Effector memory CD4-positive, alpha-beta T cell (primary cell): ENCODE measurements around the gene SPOCK2.

Source experiments
- DNase-seq, 3 donors: peaks; one replicate each; pipeline ENCODE4 v3.0.0-alpha.2; 2020
- H3K27ac ChIP-seq: 2 replicates; pipeline ENCODE4 v1.7.0; 2013; ENCODE audit warnings: mild to moderate bottlenecking, low read length, moderate library complexity; ENCODE audit not compliant: insufficient read depth, poor library complexity, severe bottlenecking
- H3K27me3 ChIP-seq: replicated peaks from 2 replicates; pipeline ENCODE4 v1.7.0; 2013; ENCODE audit warnings: mild to moderate bottlenecking, low read length; ENCODE audit not compliant: insufficient read depth, control insufficient read depth, poor library complexity, severe bottlenecking
- H3K36me3 ChIP-seq: 2 replicates; pipeline ENCODE4 v1.7.0; 2013; ENCODE audit warnings: mild to moderate bottlenecking, low read length, moderate library complexity; ENCODE audit not compliant: control insufficient read depth, insufficient read depth
- H3K4me1 ChIP-seq: 2 replicates; pipeline ENCODE4 v1.7.0; 2013; ENCODE audit warnings: low read length, mild to moderate bottlenecking; ENCODE audit not compliant: control insufficient read depth, insufficient read depth, poor library complexity, severe bottlenecking
- H3K4me3 ChIP-seq: 2 replicates; pipeline ENCODE4 v1.7.0; 2013; ENCODE audit warnings: low read length, low read depth, mild to moderate bottlenecking; ENCODE audit not compliant: insufficient read depth, poor library complexity, severe bottlenecking
- H3K9me3 ChIP-seq: 2 replicates; pipeline ENCODE4 v1.7.0; 2013; ENCODE audit warnings: mild to moderate bottlenecking, low read length, moderate library complexity; ENCODE audit not compliant: control insufficient read depth

Gene SPOCK2

GRCh38 chr10:72058989-72059842, 29.1 kb downstream of the SPOCK2 start:
- H3K9me3 ChIP-seq: no peaks in the 10 kb centered on the region
- peaks cover 19% of the 10 kb centered on the region for H3K36me3 ChIP-seq
- H3K27ac ChIP-seq: no peak overlapping the region
- no peak overlapping the region for H3K4me3 ChIP-seq
- DNase-seq: peak in 1 of 3 donors; percentile 30
- no peaks in the 10 kb centered on the region for H3K27me3 ChIP-seq
- H3K4me1 ChIP-seq: no peaks in the 10 kb centered on the region

GRCh38 chr10:72058347-72058898, 29.9 kb downstream of the SPOCK2 start:
- Histone ChIP-seq H3K9me3 (no peaks in the 10 kb centered on the region), H3K27ac (no peak overlapping the region), H3K4me3 (no peak overlapping the region), H3K27me3 (no peaks in the 10 kb centered on the region), H3K4me1 (no peaks in the 10 kb centered on the region), H3K36me3 (peaks cover 11% of the 10 kb centered on the region)
- no peak for DNase-seq

GRCh38 chr10:72056932-72057751, 31.2 kb downstream of the SPOCK2 start:
- DNase-seq: no peak
- H3K36me3 ChIP-seq: no peaks in the 10 kb centered on the region
- H3K27ac ChIP-seq: no peak overlapping the region
- no peaks in the 10 kb centered on the region for H3K4me1 ChIP-seq
- no peak overlapping the region for H3K4me3 ChIP-seq
- no peaks in the 10 kb centered on the region for H3K9me3 ChIP-seq
- no peaks in the 10 kb centered on the region for H3K27me3 ChIP-seq

- Histone ChIP-seq H3K4me3 (no peak overlapping the region), H3K36me3 (no peaks in the 10 kb centered on the region), H3K4me1 (no peaks in the 10 kb centered on the region), H3K27ac (no peak overlapping the region), H3K9me3 (no peaks in the 10 kb centered on the region), H3K27me3 (no peaks in the 10 kb centered on the region)
- DNase-seq: no peak
These were observed 32.2 kb downstream of the SPOCK2 start for GRCh38 chr10:72056113-72056512.

- Histone ChIP-seq H3K27me3 (no peaks in the 10 kb centered on the region), H3K9me3 (no peaks in the 10 kb centered on the region)
These were observed 34.7 kb downstream of the SPOCK2 start for GRCh38 chr10:72053690-72054089.

GRCh38 chr10:72050873-72051272, 37.5 kb downstream of the SPOCK2 start:
- Histone ChIP-seq H3K27me3 (no peaks in the 10 kb centered on the region), H3K36me3 (no peaks in the 10 kb centered on the region), H3K4me3 (no peak overlapping the region), H3K4me1 (no peaks in the 10 kb centered on the region), H3K27ac (no peak overlapping the region), H3K9me3 (no peaks in the 10 kb centered on the region)
- no peak for DNase-seq

More at GRCh38 chr10:72053690-72054089, 34.7 kb downstream of the SPOCK2 start:
- no peak overlapping the region for H3K27ac ChIP-seq
- no peaks in the 10 kb centered on the region for H3K4me1 ChIP-seq
- no peaks in the 10 kb centered on the region for H3K36me3 ChIP-seq
- no peak overlapping the region for H3K4me3 ChIP-seq
- no peak for DNase-seq

- Histone ChIP-seq H3K36me3 (no peaks in the 10 kb centered on the region), H3K4me1 (no peaks in the 10 kb centered on the region), H3K4me3 (no peak overlapping the region), H3K9me3 (no peaks in the 10 kb centered on the region), H3K27me3 (no peaks in the 10 kb centered on the region), H3K27ac (no peak overlapping the region)
- no peak for DNase-seq
These were observed 38.2 kb downstream of the SPOCK2 start for GRCh38 chr10:72049969-72050781.

GRCh38 chr10:72049472-72049871, 38.9 kb downstream of the SPOCK2 start:
- Histone ChIP-seq H3K9me3 (no peaks in the 10 kb centered on the region), H3K27me3 (no peaks in the 10 kb centered on the region), H3K4me3 (no peak overlapping the region), H3K4me1 (no peaks in the 10 kb centered on the region), H3K36me3 (no peaks in the 10 kb centered on the region), H3K27ac (no peak overlapping the region)
- no peak for DNase-seq

- DNase-seq: peak; percentile 71 to 83 (median 71)
- Histone ChIP-seq H3K27me3 (no peaks in the 10 kb centered on the region), H3K4me1 (no peaks in the 10 kb centered on the region), H3K27ac (no peak overlapping the region), H3K36me3 (no peaks in the 10 kb centered on the region), H3K4me3 (no peak overlapping the region), H3K9me3 (no peaks in the 10 kb centered on the region)
These were observed 39.8 kb downstream of the SPOCK2 start for GRCh38 chr10:72048450-72049124.
